Fibroblast of skin of right biceps (primary cell): ENCODE data around the gene VPS33B.

Source experiments
- DNase-seq: peaks from one replicate; pipeline ENCODE4 v3.0.0-alpha.2; 2013

The VPS33B gene

DNA sequence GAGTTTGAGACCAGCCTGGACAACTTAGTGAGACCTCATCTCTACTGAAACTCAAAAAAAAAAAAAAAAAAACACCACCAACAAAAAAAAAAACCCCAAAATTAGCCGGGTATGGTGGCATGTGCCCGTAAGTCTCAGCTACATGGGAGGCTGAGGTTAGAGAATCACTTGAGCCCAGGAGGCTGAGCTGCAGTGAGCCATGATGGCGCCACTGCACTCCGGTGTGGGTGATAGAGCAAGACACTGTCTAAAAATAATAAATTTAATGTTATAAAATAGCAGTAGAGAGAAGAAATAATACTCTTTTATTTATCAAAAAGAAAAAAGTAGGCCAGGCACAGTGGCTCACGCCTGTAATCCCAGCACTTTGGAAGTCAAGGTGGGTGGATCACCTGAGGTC, 50.3 kb downstream of the VPS33B start:
- no peak for DNase-seq

DNA sequence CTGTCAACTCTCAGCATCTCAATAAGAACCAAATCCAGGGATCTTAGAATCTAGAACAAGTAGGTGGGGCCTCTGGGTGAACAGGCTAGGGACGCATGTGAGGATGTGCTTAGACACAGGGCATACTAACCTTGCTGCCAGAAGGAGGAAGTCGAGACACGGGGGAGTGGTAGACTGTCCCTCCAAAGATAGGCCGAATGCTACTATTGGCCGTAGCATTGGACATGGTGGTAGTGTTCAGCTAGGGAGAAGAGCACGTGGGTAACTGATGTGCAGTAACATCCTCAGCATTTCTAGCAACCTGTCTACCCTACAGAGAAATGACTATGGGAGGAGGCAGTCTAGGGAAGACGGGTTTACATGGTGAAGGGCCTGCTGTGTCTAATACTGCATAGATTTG, 52.1 kb downstream of the VPS33B start:
- no peak for DNase-seq

DNA sequence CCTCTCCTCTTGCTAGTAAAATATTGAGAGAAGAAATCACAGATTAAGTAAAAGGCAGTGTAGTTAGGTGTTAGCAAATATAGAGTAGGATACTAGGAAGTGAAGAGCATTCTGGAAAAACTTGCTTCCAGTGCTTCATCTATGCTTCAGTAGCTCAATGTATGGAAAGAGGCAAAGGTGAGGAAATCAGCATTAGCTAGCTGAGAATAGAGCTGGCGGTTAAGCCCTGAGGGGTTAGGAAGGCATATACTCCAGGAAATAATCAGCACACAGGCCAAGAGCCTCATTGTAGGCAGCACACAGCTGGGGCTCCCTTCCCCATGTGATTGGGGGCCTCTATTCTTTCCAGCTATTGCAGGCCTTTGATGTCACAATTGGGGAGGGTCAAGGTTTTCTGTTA, 54.0 kb downstream of the VPS33B start:
- DNase-seq, result no peak

DNA sequence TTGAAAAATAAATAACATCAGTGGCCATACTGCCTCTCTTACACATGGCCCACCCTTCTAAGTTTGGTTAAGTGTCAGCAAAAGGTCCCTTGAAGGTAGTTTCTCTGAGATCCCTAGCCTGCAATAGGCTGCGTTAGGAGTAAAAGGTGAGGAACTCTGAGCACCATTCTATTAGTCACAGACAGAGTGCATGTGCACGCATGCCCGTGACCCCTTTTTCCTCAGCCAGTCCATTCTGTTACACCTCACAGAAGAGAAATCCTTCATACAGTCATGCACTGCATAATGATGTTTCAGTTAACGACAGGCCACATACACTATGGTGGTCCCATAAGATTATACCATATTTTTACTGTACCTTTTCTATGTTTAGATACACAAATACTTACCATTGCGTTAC, 55.2 kb downstream of the VPS33B start:
- no peak for DNase-seq

DNA sequence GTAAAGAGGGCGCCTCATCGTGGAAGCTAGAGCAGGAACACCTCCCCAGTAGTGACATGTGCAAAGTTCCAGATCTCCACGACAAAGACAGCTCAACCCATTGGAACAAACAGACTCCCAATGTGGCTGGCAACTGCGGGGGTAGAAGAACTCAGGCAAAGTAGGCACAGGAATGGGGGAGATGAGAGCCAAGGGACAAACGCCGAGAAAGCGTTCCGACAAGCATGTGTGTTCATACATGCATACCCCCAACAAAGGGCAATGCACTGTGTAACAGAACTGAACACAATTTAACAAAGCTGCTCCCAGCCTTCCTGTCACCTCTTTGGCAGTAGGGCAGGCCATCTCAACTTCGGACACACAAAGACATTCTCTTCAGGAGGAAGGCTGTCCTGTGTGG, 56.1 kb downstream of the VPS33B start:
- DNase-seq, result no peak

DNA sequence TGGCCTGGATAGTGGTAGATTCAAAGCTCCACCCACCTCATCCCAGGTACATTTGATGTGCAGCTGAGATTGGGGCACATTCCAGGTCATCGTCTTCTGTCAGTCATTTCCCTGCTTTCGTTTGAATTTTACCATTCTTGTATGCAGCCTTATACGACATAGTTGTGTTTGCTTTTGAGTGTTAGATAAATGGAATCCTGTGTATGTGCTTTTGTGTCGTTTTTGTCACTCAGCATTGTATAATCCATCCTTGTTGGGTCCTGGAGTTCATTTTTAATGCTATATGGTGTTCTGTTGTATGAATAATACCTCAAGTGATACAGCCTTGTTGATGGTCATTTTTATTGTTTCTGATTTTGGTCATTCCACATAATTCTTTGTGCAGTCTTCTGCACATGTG, 60.4 kb downstream of the VPS33B start:
- no peak for DNase-seq

DNA sequence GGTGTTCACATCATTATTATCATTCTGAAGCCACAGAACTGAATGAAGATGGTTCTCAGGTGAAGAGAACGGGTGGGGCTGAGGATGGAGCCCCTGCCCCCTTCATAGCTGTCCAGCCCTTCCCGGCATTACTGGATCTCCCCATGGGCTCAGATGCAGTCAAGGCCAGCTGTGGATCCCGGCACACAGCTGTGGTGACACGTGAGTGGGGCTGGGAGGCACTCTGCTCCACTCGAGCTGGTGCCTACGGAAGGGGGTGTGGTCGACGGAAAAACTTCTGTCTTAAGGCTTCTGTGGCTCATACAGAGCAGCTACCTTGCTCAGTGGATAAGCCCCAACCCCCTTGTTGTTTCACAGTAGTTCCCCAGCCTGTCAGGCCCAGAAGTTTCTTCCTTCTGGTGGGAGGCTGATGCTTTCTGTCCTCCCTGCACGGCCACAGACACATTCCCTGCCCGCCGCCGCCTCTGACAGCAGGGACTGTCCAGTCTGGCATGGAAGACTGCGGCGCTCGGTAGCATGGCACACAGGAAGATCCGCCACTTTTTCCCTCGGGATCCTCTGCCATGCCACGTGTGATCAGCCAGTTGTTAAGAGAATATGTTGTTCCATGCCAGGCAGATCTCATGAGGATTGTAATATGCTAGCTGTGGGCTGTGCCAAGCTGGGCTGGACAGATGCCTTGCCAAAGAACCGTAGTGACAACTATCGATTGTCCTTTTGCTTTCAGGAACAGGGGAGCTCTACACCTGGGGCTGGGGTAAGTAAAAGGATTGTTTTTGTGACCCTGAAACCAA, 61.9 kb downstream of the VPS33B start:
- no peak for DNase-seq

DNA sequence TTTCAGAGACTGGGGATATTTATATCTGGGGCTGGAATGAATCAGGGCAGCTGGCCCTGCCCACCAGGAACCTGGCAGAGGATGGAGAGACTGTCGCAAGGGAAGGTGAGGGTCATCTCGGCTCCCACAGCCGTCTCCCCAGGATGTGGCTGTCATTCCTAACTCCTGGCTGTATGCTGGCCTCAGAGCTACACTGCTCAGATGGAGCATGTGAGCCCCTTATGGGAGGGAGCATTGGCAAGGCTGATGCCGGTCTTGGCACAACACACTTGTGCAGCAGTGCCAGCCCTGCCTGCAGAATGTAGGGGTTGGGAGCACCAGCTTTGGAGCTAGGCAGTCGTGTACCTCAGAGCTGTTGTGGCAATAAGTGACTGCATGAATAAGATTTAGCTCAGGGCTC, 62.5 kb downstream of the VPS33B start:
- peak; percentile 35 for DNase-seq

DNA sequence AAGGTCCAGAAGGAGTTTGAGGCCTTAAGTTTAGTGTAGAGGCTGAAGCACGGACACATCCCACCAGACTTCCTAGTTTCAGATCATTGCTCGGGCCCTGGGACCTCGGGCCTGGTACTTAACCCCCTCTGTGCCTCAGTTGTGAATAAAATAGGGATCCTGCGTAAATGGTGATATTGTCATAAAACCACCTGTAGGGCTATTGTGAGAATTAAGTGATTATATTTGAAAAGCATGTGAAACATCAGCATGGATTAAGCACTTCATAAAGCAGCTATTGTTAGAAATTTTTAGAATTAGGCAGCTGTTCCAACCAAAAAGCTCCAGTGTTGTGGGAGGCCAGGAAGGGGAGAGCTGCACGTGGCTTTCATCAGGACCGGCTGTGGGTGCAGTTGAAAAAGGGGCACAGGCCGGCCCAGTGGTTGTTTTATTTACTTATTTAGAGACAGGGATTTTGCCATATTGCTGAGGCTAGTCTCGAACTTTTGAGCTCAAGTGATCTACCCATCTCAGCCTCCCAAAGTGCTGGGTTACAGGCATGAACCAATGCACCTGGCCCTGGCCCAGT, 63.3 kb downstream of the VPS33B start:
- DNase-seq, result no peak

DNA sequence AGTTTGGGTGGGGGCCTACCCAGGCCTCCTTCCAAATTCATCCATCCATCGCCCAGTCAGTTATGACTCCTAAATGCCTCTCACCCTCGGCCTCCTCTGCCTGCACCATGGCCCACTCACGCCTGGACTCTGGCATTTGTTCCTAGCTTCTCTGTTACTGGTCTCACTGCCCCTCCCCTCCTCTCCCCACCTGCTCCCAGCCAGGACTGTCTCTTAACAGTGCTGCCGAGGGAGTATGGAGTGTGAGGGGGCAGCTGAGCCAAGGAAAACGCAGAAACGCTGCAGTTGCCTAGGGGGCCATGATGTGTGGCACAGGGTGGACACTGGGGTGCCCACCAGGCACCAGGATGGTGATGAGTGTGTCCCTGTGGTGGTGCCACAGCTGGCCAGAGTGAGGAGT, 64.6 kb downstream of the VPS33B start:
- DNase-seq, result no peak

DNA sequence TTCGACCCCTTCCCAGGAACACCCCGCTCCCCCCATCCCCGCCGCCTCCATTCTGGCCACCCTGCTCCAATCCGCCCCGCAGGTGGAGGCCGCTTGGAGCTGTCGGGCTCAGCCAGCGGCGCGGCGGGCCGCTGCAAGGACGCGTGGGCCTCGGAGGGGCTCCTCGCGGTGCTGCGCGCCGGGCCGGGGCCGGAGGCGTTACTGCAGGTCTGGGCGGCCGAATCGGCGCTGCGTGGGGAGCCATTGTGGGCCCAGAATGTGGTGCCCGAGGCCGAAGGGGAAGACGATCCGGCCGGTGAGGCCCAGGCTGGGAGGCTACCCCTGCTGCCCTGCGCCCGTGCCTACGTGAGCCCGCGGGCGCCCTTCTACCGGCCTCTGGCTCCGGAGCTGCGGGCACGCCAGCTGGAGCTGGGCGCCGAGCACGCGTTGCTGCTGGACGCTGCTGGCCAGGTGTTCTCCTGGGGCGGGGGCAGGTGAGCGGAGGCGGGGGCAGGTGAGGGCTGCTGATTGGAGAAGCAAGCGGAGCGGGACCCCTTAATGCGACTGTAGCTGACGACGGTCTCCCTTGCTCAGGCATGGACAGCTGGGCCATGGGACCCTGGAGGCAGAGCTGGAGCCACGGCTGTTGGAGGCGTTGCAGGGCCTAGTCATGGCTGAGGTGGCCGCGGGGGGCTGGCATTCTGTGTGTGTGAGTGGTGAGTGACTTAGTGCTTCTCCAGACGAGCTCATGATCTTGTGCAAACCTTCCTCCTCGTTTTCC, 65.2 kb downstream of the VPS33B start:
- DNase-seq, result peak; percentile 53

DNA sequence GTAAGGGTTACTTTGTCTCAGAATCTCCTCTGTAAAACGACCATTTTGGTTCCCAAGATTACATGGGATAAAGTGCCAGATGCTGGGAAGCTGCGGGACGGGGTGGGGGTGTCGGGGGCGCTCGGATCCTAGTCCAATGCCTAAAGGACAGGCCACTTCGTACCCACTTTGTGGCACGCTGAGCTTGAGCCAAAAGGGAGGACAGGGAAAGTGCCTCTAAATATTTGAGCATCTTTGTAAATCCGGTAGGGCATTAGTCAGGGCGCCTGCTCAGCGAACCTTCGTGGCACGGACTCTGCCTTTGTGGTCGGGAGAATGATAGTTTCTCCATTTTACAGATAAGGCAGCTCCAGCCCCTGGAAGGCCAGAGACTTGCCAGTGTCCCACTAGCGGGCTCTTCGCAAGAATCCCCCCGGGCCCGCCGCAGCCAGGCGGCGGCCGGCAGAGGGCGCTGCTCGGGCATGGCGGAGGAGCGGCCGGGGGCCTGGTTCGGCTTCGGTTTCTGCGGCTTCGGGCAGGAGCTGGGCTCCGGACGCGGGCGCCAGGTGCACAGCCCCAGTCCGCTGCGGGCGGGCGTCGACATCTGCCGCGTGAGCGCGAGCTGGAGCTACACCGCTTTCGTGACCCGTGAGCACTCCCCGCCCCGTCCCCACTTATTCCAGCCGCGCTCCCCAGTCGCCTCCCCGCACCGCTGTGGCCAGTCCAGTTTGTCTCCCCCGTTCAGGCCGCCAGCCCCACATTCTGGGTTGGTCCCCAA, 65.9 kb downstream of the VPS33B start:
- peak; percentile 72 for DNase-seq

DNA sequence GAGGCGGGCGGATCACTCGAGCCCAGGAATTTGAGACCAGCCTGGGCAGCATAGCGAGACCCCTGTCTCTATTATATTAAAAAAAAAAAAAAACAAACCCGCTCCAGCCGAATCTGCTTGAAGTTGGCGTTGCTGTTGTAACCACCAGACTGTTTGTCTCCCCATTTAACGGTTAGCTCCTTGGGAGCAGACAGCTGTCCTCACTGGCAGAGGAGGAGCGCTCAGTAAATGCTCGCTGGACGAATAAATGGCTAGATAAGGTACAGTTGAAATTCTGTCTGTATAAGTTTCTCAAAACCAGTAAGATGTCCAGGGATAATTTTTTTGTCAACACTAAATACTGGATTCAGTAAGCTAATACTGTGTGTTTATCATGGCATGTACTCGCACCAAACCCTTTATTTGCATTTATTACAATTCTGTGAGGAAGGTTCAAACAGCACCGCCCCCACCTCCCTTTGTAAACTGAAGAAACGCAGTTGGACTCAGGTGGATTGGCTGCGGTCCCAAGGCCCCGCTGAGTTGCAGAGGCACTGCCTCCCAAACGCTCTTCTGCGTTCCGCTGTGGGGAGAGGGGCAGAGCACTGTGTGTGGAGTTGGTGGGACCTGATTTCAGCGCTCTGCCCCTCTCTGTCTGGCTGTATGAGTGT, 66.6 kb downstream of the VPS33B start:
- no peak for DNase-seq

DNA sequence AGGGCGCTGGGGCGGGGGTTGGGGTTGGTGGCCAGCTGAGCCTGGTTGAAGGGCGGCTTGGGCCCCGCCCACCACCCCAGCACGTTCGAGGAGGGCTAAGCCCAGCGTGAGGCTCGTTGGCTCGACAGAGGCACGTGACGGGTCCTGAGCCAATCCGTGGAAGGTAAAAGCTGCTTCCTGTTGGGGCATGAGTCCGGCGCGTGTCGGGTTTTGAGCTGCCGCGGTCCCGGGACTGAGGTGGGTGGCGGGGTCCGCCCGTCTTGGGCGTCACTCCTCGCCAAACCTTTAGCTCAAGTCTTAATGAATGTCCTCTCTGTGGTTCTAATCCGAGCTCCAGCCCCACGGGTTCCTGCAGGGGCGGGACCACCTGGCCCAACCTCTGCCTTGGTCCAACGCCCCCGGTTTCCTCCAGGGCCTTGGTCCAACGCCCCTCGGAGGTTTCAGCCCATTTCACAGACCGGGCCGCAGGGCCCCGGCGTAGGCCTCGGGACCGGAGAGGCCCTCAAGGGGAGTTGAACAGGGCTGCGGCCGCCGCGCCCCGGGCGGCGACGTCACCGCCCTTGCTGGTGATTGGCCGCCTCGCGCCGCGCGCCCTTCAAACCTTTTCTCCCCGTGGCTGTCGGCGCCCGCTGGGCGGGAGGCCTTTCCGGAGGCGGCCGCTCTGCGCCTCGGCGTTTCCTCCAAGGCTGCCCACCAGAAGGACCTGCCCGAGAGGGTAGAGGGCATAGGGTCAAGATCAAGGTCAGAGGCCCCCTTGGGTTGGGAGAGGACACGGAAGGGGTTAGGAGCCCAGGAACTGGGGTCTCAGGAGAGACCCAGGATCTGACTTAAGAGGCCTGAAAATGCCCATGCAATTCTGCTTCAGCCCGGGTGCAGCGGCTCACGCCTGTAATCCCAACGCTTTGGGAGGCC, 67.4 kb downstream of the VPS33B start, which contains the start of gene RCCD1:
Gene RCCD1, plus strand, starts transcription at position 173 of the 912 bp plus-strand sequence. CDS start 1,851 bp downstream, outside the sequence.
- peak; percentile 96 for DNase-seq

DNA sequence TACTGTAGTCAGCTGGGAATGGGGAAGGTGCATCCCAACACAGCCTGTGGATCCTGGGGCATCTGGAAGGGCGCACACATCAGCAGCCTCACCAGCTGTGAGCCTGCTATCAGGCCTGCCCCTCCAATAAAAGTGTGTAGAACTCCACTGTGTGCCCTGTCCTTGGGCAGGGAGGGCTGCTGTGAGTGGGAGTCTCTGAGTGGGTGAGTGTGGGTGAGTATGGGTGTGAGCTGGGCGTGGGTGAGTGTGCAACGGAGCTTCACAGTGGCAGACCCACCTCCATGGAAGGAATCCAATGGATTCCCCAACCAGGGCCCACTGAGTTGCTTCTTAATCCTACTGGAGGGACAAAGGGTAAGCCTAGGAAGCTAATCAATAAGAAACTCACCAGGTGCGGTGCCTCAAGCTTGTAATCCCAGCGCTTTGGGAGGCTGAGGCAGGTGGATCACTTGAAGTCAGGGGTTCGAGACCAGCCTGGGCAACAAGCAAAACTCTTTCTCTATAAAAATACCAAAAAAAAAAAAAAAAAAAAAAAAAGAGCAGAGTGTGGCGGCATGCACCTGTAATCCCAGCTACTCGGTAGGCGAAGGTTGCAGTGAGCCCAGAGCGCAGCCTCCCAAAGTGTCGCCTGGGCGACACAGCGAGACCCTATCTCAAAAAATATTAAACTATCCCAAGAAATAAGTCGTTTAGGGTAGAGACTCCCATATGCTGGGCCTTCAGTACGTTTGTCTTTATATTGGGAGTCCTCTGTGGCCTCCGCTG, 68.3 kb downstream of the VPS33B start:
- no peak for DNase-seq

DNA sequence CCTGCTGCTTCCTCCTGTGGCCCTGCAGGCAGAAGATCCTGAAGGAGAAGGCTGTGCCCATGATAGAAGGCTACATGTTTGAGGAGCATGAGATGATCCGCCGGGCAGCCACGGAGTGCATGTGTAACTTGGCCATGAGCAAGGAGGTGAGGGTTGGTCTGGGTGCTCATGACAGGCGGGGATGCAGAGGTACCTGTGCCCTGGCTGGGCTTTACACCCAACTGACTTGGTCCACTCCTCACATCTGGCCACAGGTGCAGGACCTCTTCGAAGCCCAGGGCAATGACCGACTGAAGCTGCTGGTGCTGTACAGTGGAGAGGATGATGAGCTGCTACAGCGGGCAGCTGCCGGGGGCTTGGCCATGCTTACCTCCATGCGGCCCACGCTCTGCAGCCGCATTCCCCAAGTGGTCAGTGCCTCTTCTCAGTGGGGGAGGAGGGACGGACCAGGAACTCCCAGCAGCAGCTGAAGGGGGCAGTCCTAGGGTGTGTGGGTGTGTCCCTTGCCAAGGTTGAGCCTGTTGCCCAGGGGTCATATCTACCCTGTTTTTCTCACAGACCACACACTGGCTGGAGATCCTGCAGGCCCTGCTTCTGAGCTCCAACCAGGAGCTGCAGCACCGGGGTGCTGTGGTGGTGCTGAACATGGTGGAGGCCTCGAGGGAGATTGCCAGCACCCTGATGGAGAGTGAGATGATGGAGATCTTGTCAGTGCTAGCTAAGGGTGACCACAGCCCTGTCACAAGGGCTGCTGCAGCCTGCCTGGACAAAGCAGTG, 69.3 kb downstream of the VPS33B start:
- no peak for DNase-seq

DNA sequence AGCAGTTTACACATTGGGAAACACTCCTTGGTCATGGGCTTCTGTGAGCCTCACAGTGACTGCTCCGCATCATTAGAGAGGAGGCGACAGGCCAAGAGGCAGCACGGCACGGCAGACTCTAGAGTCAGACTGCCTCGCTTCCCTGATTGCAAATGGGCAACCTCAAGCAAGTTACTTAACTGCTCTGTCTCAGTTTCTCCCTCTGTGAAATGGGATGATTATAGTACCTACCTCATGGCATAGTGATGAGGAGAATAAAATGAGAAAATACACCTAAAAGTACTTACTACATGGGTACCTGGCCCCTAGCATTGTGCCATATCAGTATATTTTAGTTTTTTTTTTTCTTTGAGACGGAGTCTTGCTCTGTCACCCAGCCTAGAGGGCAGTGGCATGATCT, 71.7 kb downstream of the VPS33B start:
- DNase-seq, result no peak

DNA sequence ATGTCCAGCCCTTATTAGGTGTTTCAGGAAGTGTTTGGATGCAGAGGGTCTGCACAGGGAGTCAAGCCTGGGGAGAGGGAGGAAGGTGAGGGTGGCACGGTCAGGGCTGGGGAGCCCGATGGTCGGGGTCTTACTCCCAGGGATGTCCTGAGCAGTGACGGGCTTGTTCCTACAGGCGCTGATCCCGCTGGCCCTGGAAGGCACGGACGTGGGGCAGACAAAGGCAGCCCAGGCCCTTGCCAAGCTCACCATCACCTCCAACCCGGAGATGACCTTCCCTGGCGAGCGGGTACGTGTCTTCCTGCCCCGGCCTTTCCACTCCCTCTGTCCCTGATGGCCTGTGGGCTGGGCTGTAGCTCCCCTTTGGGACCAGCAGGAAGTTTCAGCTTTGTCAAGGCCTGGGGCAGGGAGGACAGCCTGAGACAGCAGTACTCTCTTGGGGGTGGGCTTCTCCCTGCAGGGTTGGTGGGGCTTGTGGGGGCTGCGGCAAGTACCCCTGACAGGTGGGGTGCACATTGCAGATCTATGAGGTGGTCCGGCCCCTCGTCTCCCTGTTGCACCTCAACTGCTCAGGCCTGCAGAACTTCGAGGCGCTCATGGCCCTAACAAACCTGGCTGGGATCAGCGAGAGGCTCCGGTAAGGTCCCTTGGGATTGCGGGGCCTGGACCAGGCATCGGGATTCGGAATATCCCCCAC, 72.3 kb downstream of the VPS33B start:
- no peak for DNase-seq
